ENCODE measurements around the gene ENOX1.

DNA sequence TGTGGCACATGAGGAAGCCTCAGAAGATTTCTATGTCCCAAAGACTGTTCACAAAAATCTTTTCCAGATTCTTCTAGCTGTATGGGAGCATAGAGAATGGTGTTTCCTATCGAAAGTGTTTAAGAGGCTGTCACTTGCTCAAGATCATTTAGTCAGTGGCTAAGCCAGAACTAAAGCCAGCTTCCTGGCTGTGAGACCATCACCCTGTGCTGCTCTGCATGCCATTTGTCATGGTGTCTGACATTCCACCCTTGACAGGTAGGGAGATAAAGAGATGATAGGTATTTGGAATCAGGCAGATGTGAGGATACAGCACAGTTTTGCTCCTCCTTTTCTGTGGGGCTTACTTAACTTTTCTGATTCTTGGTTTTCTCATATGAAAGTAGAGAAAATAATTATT, 586.0 kb downstream of the ENOX1 start:
- TF ChIP-seq, protein P1, sequence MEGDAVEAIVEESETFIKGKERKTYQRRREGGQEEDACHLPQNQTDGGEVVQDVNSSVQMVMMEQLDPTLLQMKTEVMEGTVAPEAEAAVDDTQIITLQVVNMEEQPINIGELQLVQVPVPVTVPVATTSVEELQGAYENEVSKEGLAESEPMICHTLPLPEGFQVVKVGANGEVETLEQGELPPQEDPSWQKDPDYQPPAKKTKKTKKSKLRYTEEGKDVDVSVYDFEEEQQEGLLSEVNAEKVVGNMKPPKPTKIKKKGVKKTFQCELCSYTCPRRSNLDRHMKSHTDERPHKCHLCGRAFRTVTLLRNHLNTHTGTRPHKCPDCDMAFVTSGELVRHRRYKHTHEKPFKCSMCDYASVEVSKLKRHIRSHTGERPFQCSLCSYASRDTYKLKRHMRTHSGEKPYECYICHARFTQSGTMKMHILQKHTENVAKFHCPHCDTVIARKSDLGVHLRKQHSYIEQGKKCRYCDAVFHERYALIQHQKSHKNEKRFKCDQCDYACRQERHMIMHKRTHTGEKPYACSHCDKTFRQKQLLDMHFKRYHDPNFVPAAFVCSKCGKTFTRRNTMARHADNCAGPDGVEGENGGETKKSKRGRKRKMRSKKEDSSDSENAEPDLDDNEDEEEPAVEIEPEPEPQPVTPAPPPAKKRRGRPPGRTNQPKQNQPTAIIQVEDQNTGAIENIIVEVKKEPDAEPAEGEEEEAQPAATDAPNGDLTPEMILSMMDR (IDR thresholded peaks at IDR 0.05), result no peak
- TF ChIP-seq POLR2A (IDR thresholded peaks at IDR 0.05), result no peak
